K562 (cell line): Measurements from ENCODE around the gene ALG1L2. TPM values are rescaled to one million over a fixed set of nuclear protein-coding genes. Genes with fewer than 3 reads are reported as not detected.
"Not testable (repeated sequence)": the region's sequence is repeated elsewhere in the genome, so short reads cannot be mapped to it uniquely, and the experiment has no call there.

Source experiments
- ATAC-seq: fragments of 200-7000 bp; cut with Tn5 transposase; 3 replicates; pipeline ENCODE4 v1.9.1; 2020; ENCODE audit warnings: moderate library complexity
- BruUV-seq: library from RNA; stranded (reverse); fragments of 400-500 nt; replicated peaks from 2 replicates; lab custom pipeline; 2021; lab: Mats Ljungman, UMichigan
- CTCF ChIA-PET: fragments of 300-600 bp; formaldehyde crosslinking; extraction: SDS; loops from one replicate; lab custom pipeline; 2021; ENCODE audit warnings: low intra/inter-chr PET ratio; lab: Yijun Ruan, JAX
- POLR2A ChIA-PET: fragments of 300-600, 350-650 bp; sonication (Branson Sonifier 250); formaldehyde crosslinking; extraction: SDS; loops from one replicate; lab custom pipeline; 2021; ENCODE audit warnings: antibody characterized with exemption, inconsistent platforms; lab: Yijun Ruan, JAX
- DNase-seq, 4 experiments: peaks; one replicate each; pipeline versions ENCODE4 v3.0.0 to v3.0.0-alpha.2; 2011 to 2018; ENCODE audit warnings: low spot score in 3 of 4, mixed read lengths in 3 of 4; ENCODE audit errors: extremely low read depth in 1 of 4
- FAIRE-seq: peaks from 2 replicates; lab custom pipeline; 2011; peaks lifted over from hg19 to GRCh38; lab: Jason Lieb, UNC
- H2AFZ ChIP-seq: 2 replicates; pipeline ENCODE4 v1.6.0; 2011; ENCODE audit warnings: low read depth, low read length, control low read depth, inconsistent platforms
- H3K27ac ChIP-seq: fragments of 200-600 bp; 3 replicates; pipeline ENCODE4 v1.8.0; 2011; ENCODE audit warnings: low read depth, mild to moderate bottlenecking, control low read depth, inconsistent platforms, low read length, moderate library complexity, mixed read lengths; ENCODE audit errors: extremely low read depth
- H3K27me3 ChIP-seq, 2 experiments: fragments of 300-600 bp in 1 of 2; 2 replicates in 1 of 2; 3 replicates in 1 of 2; pipeline versions ENCODE4 v1.6.0 to v1.8.0; 2011; ENCODE audit warnings: inconsistent platforms in 2 of 2, low read length in 2 of 2, mild to moderate bottlenecking in 1 of 2, mixed read lengths in 1 of 2, moderate library complexity in 1 of 2; ENCODE audit not compliant: control insufficient read depth in 2 of 2, insufficient read depth in 2 of 2
- H3K36me3 ChIP-seq: fragments of 300-600 bp; 3 replicates; pipeline ENCODE4 v1.8.0; 2011; ENCODE audit warnings: mild to moderate bottlenecking, low read length, inconsistent platforms; ENCODE audit not compliant: control insufficient read depth, insufficient read depth
- H3K4me1 ChIP-seq, 2 experiments: fragments of 200-600 bp in 1 of 2; replicated peaks in 1 of 2; 2 replicates in 1 of 2; 3 replicates in 1 of 2; pipeline versions ENCODE4 v1.5.1 to v1.8.0; 2011; ENCODE audit warnings: inconsistent platforms in 2 of 2, low read length in 2 of 2, mild to moderate bottlenecking in 1 of 2, mixed read lengths in 1 of 2, moderate library complexity in 1 of 2; ENCODE audit not compliant: control insufficient read depth in 2 of 2, insufficient read depth in 2 of 2
- H3K4me2 ChIP-seq: 2 replicates; pipeline ENCODE4 v1.6.1; 2011; ENCODE audit warnings: low read length, control low read depth, inconsistent platforms, mixed read lengths; ENCODE audit not compliant: insufficient read depth
- H3K4me3 ChIP-seq: fragments of 200-600 bp; sonication (generic), shearing (Covaris generic); 2 replicates; pipeline ENCODE4 v1.5.1; 2016; ENCODE audit warnings: control low read depth, inconsistent platforms
- H3K79me2 ChIP-seq: fragments of 200-600 bp; 3 replicates; pipeline ENCODE4 v1.8.0; 2011; ENCODE audit warnings: low read length, inconsistent platforms; ENCODE audit not compliant: control insufficient read depth, insufficient read depth
- H3K9ac ChIP-seq, 2 experiments: 2 replicates each; pipeline versions ENCODE4 v1.6.0 to v1.6.1; 2011; ENCODE audit warnings: low read depth in 2 of 2, low read length in 2 of 2, control low read depth in 1 of 2, inconsistent platforms in 1 of 2, mild to moderate bottlenecking in 1 of 2, mixed read lengths in 1 of 2; ENCODE audit not compliant: insufficient read depth in 1 of 2
- H3K9me1 ChIP-seq: one replicate; pipeline ENCODE4 v1.6.0; 2011; ENCODE audit warnings: inconsistent platforms, mild to moderate bottlenecking, low read length, moderate library complexity; ENCODE audit not compliant: control insufficient read depth, insufficient read depth
- H3K9me3 ChIP-seq: replicated peaks from 2 replicates; pipeline ENCODE4 v1.5.1; 2011; ENCODE audit warnings: low read depth, low read length, inconsistent platforms; ENCODE audit not compliant: control insufficient read depth, insufficient read depth
- H4K20me1 ChIP-seq: replicated peaks from 2 replicates; pipeline ENCODE4 v1.6.1; 2011; ENCODE audit warnings: low read length, inconsistent platforms, mixed read lengths; ENCODE audit not compliant: control insufficient read depth, insufficient read depth
- WGBS: fragments of 100-300 bp; shearing (Covaris generic); methylation state at CpG from one replicate; pipeline ENCODE4 v1.1.6; 2016; ENCODE audit warnings: low coverage, mixed read lengths; ENCODE audit not compliant: insufficient coverage; ENCODE audit errors: missing lambda C conversion rate; 5-methylcytosine and 5-hydroxymethylcytosine counted together
- in situ Hi-C: fragments of 300-500 bp; cut with MboI; formaldehyde crosslinking; loops from 4 replicates; pipeline ENCODE4 v1.15.0; 2018; ENCODE audit warnings: inconsistent platforms, mixed read lengths
- intact Hi-C: fragments of 100-400 bp; cut with micrococcal nuclease; formaldehyde crosslinking; loops from 2 replicates; pipeline ENCODE4 v1.14.2; 2022
- polyA plus RNA-seq, 8 experiments: library from polyadenylated mRNA; depleted of rRNA in 4 of 8; stranded (reverse) in 5 of 8; unstranded in 3 of 8; fragments of >200 nt; fragmentation: Nextera tagmentation in 2 of 8; fragmentation: Illumina TruSeq in 1 of 8; extraction: Ambion mirVana in 2 of 8; extraction: Trizol in 1 of 8; gene quantifications; 2 replicates each; pipeline versions ENCODE4 v1.2.1 to v1.2.3, GENCODE V29; 2011 to 2014; ENCODE audit warnings: inconsistent platforms in 1 of 8, missing spikeins in 1 of 8
- total RNA-seq, 7 experiments: library from RNA; depleted of rRNA in 6 of 7; stranded (reverse); fragments of >200 nt in 6 of 7; fragmentation: Illumina TruSeq in 2 of 7; extraction: Trizol in 2 of 7; gene quantifications; 2 replicates each; pipeline versions ENCODE4 v1.2.1 to v1.2.3, GENCODE V29; 2011 to 2021; ENCODE audit warnings: low replicate concordance in 1 of 7

The ALG1L2 gene
- total and polyA plus RNA-seq, 9 of the 15 experiments (the other 6 are each of a cell fraction or from before 2014, with no cell fraction given): 0.10 to 1.1 (median 0.33) TPM; not detected in 2

- not testable (repeated sequence) for DNase-seq, BruUV-seq, H3K4me1 ChIP-seq, H4K20me1 ChIP-seq, FAIRE-seq, H3K79me2 ChIP-seq, H3K4me3 ChIP-seq, H3K9me1 ChIP-seq, H3K4me2 ChIP-seq, H3K9ac ChIP-seq, H2AFZ ChIP-seq, H3K27me3 ChIP-seq, H3K36me3 ChIP-seq, ATAC-seq, H3K27ac ChIP-seq, H3K9me3 ChIP-seq
- in situ Hi-C loops (loop anchor here (5.0 kb wide), 1 partner anchor 157 kb away; no protein-coding TSS in a partner anchor), intact Hi-C loops (loop anchor here (5.0 kb wide), 1 partner anchor 157 kb away; no protein-coding TSS in a partner anchor)
- 18% methylated on average over 14 of the region's 19 CpGs for WGBS
- POLR2A ChIA-PET: interaction anchor here (0.9 kb wide), 1 partner anchor 13 kb away, joined by 3 read pairs; no protein-coding TSS in a partner anchor
- CTCF ChIA-PET: interaction anchor here (1.7 kb wide), 1 partner anchor 156 kb away, joined by 8 read pairs; no protein-coding TSS in a partner anchor
These were observed 17.2 kb downstream of the ALG1L2 start for GRCh38 chr3:130098639-130099385.

DNA sequence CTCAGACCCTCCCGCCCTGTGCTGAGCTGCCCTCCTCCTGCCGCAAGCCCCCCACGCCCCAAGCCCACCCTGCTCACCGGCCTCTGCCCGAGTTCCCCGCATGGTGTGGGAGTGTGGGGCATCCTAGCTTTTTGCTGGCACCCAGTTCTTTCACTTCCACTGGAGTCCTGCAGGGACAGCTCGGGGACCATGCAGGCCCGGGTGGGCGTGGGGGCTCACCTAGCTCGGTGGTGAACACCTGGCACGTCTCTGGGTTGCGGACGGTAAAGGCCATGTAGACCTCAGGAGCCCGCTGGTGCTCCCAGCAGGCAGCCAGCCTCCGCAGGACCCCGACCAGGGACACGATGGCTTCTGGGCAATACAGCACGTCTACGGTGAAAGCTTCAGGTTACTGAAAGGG is 20.9 kb downstream of the ALG1L2 start:
- FAIRE-seq, in situ Hi-C loops, H3K27me3 ChIP-seq, H4K20me1 ChIP-seq, BruUV-seq, CTCF ChIA-PET, H3K9me1 ChIP-seq, H3K79me2 ChIP-seq, H3K4me1 ChIP-seq, H3K9me3 ChIP-seq, H3K27ac ChIP-seq, intact Hi-C loops, H3K4me2 ChIP-seq, H3K9ac ChIP-seq, H3K36me3 ChIP-seq, H2AFZ ChIP-seq, DNase-seq, H3K4me3 ChIP-seq, ATAC-seq: not testable (repeated sequence)
- 89% methylated on average over 9 of the region's 19 CpGs for WGBS
- POLR2A ChIA-PET: interaction anchor here (0.6 kb wide), 1 partner anchor 25 kb away, joined by 3 read pairs; no protein-coding TSS in a partner anchor

GRCh38 chr3:130104191-130104590 is 22.6 kb downstream of the ALG1L2 start:
- H3K4me1 ChIP-seq, ATAC-seq, H4K20me1 ChIP-seq, H3K27me3 ChIP-seq, intact Hi-C loops, in situ Hi-C loops, H3K9me3 ChIP-seq, H3K9ac ChIP-seq, H3K36me3 ChIP-seq, BruUV-seq, FAIRE-seq, H3K79me2 ChIP-seq, DNase-seq, H2AFZ ChIP-seq, CTCF ChIA-PET, H3K4me3 ChIP-seq, H3K27ac ChIP-seq, H3K4me2 ChIP-seq, POLR2A ChIA-PET, H3K9me1 ChIP-seq: not testable (repeated sequence)
- 88% methylated on average over 10 of the region's 14 CpGs for WGBS
